ENCODE data around the gene GPATCH2L.

GRCh38 chr14:76138119-76138757 lies 13.5 kb upstream of the GPATCH2L start:
- TF ChIP-seq CTCF (IDR thresholded peaks at IDR 0.05) (no peak), EZH2 (IDR thresholded peaks at IDR 0.05; ENCODE audit: borderline replicate concordance, insufficient read depth, low read depth, low read length, poor library complexity, severe bottlenecking) (no peak)

All from B cell (primary cell).